Body of pancreas (tissue), 4 donors: ENCODE measurements around the gene CCDC190. TPM values are rescaled to one million over a fixed set of nuclear protein-coding genes. Genes with fewer than 3 reads are reported as not detected.

Source experiments
- ATAC-seq: fragments of 150-250 bp; one replicate; pipeline ENCODE4 v1.9.1; 2016
- DNase-seq, 4 donors: peaks; one replicate each; pipeline ENCODE4 v3.0.0-alpha.2; 2019
- H3K27ac ChIP-seq, 4 donors: fragments of 200-600 bp; sonication (generic); 1 replicate in 3 of 4; 2 replicates in 1 of 4; pipeline versions ENCODE4 v1.5.1 to v1.6.1; 2016 to 2019; ENCODE audit warnings: mild to moderate bottlenecking in 1 of 4, mixed read lengths in 1 of 4, moderate library complexity in 1 of 4
- H3K27me3 ChIP-seq, 2 donors: fragments of 200-600 bp; sonication (generic); one replicate each; pipeline ENCODE4 v1.6.0; 2016; ENCODE audit warnings: mild to moderate bottlenecking in 1 of 2
- H3K36me3 ChIP-seq, 2 donors: fragments of 200-600 bp; sonication (generic); replicated peaks in 1 of 2; 2 replicates each; pipeline ENCODE4 v1.5.1; 2016; ENCODE audit warnings: low read depth in 2 of 2; ENCODE audit not compliant: insufficient read depth in 1 of 2
- H3K4me1 ChIP-seq: fragments of 200-600 bp; sonication (generic); one replicate; pipeline ENCODE4 v1.6.0; 2016
- H3K4me3 ChIP-seq, 2 donors: fragments of 200-600 bp; sonication (generic); 1 replicate in 1 of 2; 2 replicates in 1 of 2; pipeline ENCODE4 v1.5.1; 2016 to 2019
- H3K9me3 ChIP-seq, 3 donors: fragments of 200-600 bp; sonication (generic); 1 replicate in 2 of 3; 2 replicates in 1 of 3; pipeline ENCODE4 v1.5.1; 2016
- POLR2A ChIP-seq, 3 donors: fragments of 450-650 bp; IDR thresholded peaks; one replicate each; pipeline ENCODE4 v1.6.1; 2016; ENCODE audit warnings: antibody characterized with exemption in 3 of 3, mild to moderate bottlenecking in 2 of 3
- WGBS, 2 donors: methylation state at CpG; one replicate each; pipeline ENCODE4 v1.1.5; 2017; 5-methylcytosine and 5-hydroxymethylcytosine counted together
- intact Hi-C: fragments of 100-400 bp; cut with DNase I; formaldehyde crosslinking; loops from one replicate; pipeline ENCODE4 v1.15.1; 2023
- total RNA-seq, 2 donors: library from RNA; depleted of rRNA; stranded (reverse); fragments of >200 nt; gene quantifications; one replicate each; pipeline ENCODE4 v1.1.0, GENCODE V29; 2016
- TF ChIP-seq, protein P1 (sequence below), 7 experiments: fragments of 450-650 bp in 4 of 7; fragments of 200-600 bp in 3 of 7; sonication (generic) in 3 of 7; IDR thresholded peaks; one replicate each; pipeline ENCODE4 v1.5.1; 2016 to 2019; ENCODE audit warnings: antibody characterized with exemption in 7 of 7

CCDC190 gene
- total RNA-seq, 2 donors from 2014 or later: not detected

- peak; percentile 53 for ATAC-seq
Measured at GRCh38 chr1:162905174-162906158, 44.5 kb upstream of the CCDC190 start.

GRCh38 chr1:162904579-162904978 is 43.6 kb upstream of the CCDC190 start:
- DNase-seq (no peak), ATAC-seq (no peak)
- H3K4me1 ChIP-seq: no peaks in the 10 kb centered on the region
- no peak overlapping the region for H3K27ac ChIP-seq
- no peaks in the 10 kb centered on the region for H3K36me3 ChIP-seq
- intact Hi-C loops: no loop called here
- H3K9me3 ChIP-seq: no peaks in the 10 kb centered on the region
- WGBS, 2 donors: 62 to 71% methylated on average over 3 to 4 of the region's 4 CpGs
- TF ChIP-seq POLR2A (IDR thresholded peaks at IDR 0.05): no peak
- TF ChIP-seq, protein P1, sequence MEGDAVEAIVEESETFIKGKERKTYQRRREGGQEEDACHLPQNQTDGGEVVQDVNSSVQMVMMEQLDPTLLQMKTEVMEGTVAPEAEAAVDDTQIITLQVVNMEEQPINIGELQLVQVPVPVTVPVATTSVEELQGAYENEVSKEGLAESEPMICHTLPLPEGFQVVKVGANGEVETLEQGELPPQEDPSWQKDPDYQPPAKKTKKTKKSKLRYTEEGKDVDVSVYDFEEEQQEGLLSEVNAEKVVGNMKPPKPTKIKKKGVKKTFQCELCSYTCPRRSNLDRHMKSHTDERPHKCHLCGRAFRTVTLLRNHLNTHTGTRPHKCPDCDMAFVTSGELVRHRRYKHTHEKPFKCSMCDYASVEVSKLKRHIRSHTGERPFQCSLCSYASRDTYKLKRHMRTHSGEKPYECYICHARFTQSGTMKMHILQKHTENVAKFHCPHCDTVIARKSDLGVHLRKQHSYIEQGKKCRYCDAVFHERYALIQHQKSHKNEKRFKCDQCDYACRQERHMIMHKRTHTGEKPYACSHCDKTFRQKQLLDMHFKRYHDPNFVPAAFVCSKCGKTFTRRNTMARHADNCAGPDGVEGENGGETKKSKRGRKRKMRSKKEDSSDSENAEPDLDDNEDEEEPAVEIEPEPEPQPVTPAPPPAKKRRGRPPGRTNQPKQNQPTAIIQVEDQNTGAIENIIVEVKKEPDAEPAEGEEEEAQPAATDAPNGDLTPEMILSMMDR (IDR thresholded peaks at IDR 0.05): no peak
- no peak overlapping the region for H3K4me3 ChIP-seq
- H3K27me3 ChIP-seq: no peaks in the 10 kb centered on the region

More at GRCh38 chr1:162905174-162906158, 44.5 kb upstream of the CCDC190 start:
- Histone ChIP-seq H3K27me3 (no peaks in the 10 kb centered on the region), H3K27ac (no peak overlapping the region), H3K4me3 (no peak overlapping the region), H3K4me1 (no peaks in the 10 kb centered on the region), H3K9me3 (no peaks in the 10 kb centered on the region), H3K36me3 (no peaks in the 10 kb centered on the region)
- DNase-seq: no peak
- intact Hi-C loops: no loop called here
- WGBS, 2 donors: 56 to 65% methylated on average over 1 of the region's 1 CpG
- TF ChIP-seq, protein P1 (IDR thresholded peaks at IDR 0.05): no peak
- no peak for TF ChIP-seq POLR2A (IDR thresholded peaks at IDR 0.05)

- intact Hi-C loops: no loop called here
- Histone ChIP-seq H3K4me1 (no peaks in the 10 kb centered on the region), H3K4me3 (no peak overlapping the region), H3K27me3 (no peaks in the 10 kb centered on the region), H3K27ac (no peak overlapping the region), H3K9me3 (no peaks in the 10 kb centered on the region), H3K36me3 (no peaks in the 10 kb centered on the region)
- DNase-seq (no peak), ATAC-seq (no peak)
- TF ChIP-seq, protein P1 (IDR thresholded peaks at IDR 0.05): no peak
- no peak for TF ChIP-seq POLR2A (IDR thresholded peaks at IDR 0.05)
- WGBS, 2 donors: 90 to 94% methylated on average over 3 of the region's 3 CpGs
Measured at GRCh38 chr1:162904023-162904422, 43.0 kb upstream of the CCDC190 start.

- no peaks in the 10 kb centered on the region for H3K36me3 ChIP-seq
- intact Hi-C loops: no loop called here
- DNase-seq (no peak), ATAC-seq (no peak)
- no peaks in the 10 kb centered on the region for H3K9me3 ChIP-seq
- no peak overlapping the region for H3K4me3 ChIP-seq
- WGBS, 2 donors: 78 to 80% methylated on average over 4 of the region's 4 CpGs
- H3K27ac ChIP-seq: no peak overlapping the region
- no peaks in the 10 kb centered on the region for H3K4me1 ChIP-seq
- TF ChIP-seq, protein P1 (IDR thresholded peaks at IDR 0.05): no peak
- TF ChIP-seq POLR2A (IDR thresholded peaks at IDR 0.05): no peak
- H3K27me3 ChIP-seq: no peaks in the 10 kb centered on the region
Measured at GRCh38 chr1:162903246-162903645, 42.3 kb upstream of the CCDC190 start.
